Muscle layer of duodenum (tissue), 2 donors: Measurements from ENCODE around the gene ICAM4.
"Not testable (repeated sequence)": the region's sequence is repeated elsewhere in the genome, so short reads cannot be mapped to it uniquely, and the experiment has no call there.

Experiments
- H3K27ac ChIP-seq: one replicate; pipeline ENCODE4 v1.7.0; 2013; ENCODE audit warnings: mild to moderate bottlenecking, low read length
- H3K27me3 ChIP-seq: one replicate; pipeline ENCODE4 v1.7.0; 2013; ENCODE audit warnings: low read depth, mild to moderate bottlenecking, control low read depth, low read length
- H3K36me3 ChIP-seq, 2 donors: one replicate each; pipeline ENCODE4 v1.7.0; 2013; ENCODE audit warnings: low read length in 2 of 2, control low read depth in 1 of 2, mild to moderate bottlenecking in 1 of 2; ENCODE audit not compliant: insufficient read depth in 2 of 2, control insufficient read depth in 1 of 2
- H3K4me1 ChIP-seq, 2 donors: one replicate each; pipeline ENCODE4 v1.7.0; 2013; ENCODE audit warnings: low read length in 2 of 2, mild to moderate bottlenecking in 2 of 2, control low read depth in 1 of 2, moderate library complexity in 1 of 2; ENCODE audit not compliant: insufficient read depth in 2 of 2, control insufficient read depth in 1 of 2
- H3K4me3 ChIP-seq, 2 donors: one replicate each; pipeline ENCODE4 v1.7.0; 2013; ENCODE audit warnings: low read length in 2 of 2, low read depth in 1 of 2, mild to moderate bottlenecking in 1 of 2
- H3K9me3 ChIP-seq, 2 donors: one replicate each; pipeline ENCODE4 v1.7.0; 2013; ENCODE audit warnings: low read length in 2 of 2, control low read depth in 1 of 2, mild to moderate bottlenecking in 1 of 2; ENCODE audit not compliant: control insufficient read depth in 1 of 2
- donor health status: healthy.

Gene ICAM4

GRCh38 chr19:10270616-10271394 is 15.9 kb upstream of the ICAM4 start, which contains the start of gene ICAM1:
ICAM1 (plus strand) TSS chr19:10271120; CDS start chr19:10271160, 40 bp downstream.
- H3K27me3 ChIP-seq, result peaks cover 6% of the 10 kb centered on the region
- H3K4me1 ChIP-seq, result peaks cover 0 to 5% of the 10 kb centered on the region in 2 donors

GRCh38 chr19:10271543-10272086 is 15.1 kb upstream of the ICAM4 start:
- Histone ChIP-seq H3K4me3 (peak overlapping the region; percentile 60 to 62), H3K9me3 (no peaks in the 10 kb centered on the region), H3K4me1 (peaks cover 0 to 5% of the 10 kb centered on the region in 2 donors), H3K27me3 (peaks cover 6% of the 10 kb centered on the region), H3K27ac (peak overlapping the region; percentile 77), H3K36me3 (peaks cover 0 to 6% of the 10 kb centered on the region in 2 donors)

More at GRCh38 chr19:10270616-10271394, 15.9 kb upstream of the ICAM4 start, which contains the start of gene ICAM1:
- peaks cover 0 to 6% of the 10 kb centered on the region in 2 donors for H3K36me3 ChIP-seq
- no peaks in the 10 kb centered on the region for H3K9me3 ChIP-seq
- peak within 1 kb of the TSS; percentile 60 to 62 for H3K4me3 ChIP-seq
- peak within 1 kb of the TSS; percentile 77 for H3K27ac ChIP-seq

GRCh38 chr19:10274589-10274988 is 12.2 kb upstream of the ICAM4 start:
- Histone ChIP-seq H3K4me1 (peaks cover 0 to 5% of the 10 kb centered on the region in 2 donors), H3K9me3 (no peaks in the 10 kb centered on the region), H3K36me3 (peaks cover 3 to 6% of the 10 kb centered on the region in 2 donors), H3K4me3 (no peak overlapping the region), H3K27me3 (peaks cover 6% of the 10 kb centered on the region), H3K27ac (no peak overlapping the region)

GRCh38 chr19:10277795-10278589 is 8.8 kb upstream of the ICAM4 start:
- peaks cover 3 to 6% of the 10 kb centered on the region in 2 donors for H3K36me3 ChIP-seq
- no peaks in the 10 kb centered on the region for H3K27me3 ChIP-seq
- H3K4me3 ChIP-seq, result no peak overlapping the region
- H3K4me1 ChIP-seq, result no peaks in the 10 kb centered on the region
- no peaks in the 10 kb centered on the region for H3K9me3 ChIP-seq
- H3K27ac ChIP-seq, result no peak overlapping the region

- no peaks in the 10 kb centered on the region for H3K27me3 ChIP-seq
- H3K27ac ChIP-seq, result no peak overlapping the region
- no peaks in the 10 kb centered on the region for H3K9me3 ChIP-seq
- H3K36me3 ChIP-seq, result peaks cover 8 to 14% of the 10 kb centered on the region in 2 donors
- no peaks in the 10 kb centered on the region for H3K4me1 ChIP-seq
- H3K4me3 ChIP-seq, result no peak overlapping the region
Measured at GRCh38 chr19:10278935-10279334, 7.8 kb upstream of the ICAM4 start.

GRCh38 chr19:10279737-10280442 is 6.9 kb upstream of the ICAM4 start:
- peaks cover 10 to 20% of the 10 kb centered on the region in 2 donors for H3K36me3 ChIP-seq
- no peak overlapping the region for H3K27ac ChIP-seq
- H3K27me3 ChIP-seq, result no peaks in the 10 kb centered on the region

GRCh38 chr19:10282043-10282442 is 4.7 kb upstream of the ICAM4 start:
- H3K4me3 ChIP-seq, H3K27ac ChIP-seq, H3K9me3 ChIP-seq, H3K27me3 ChIP-seq: not testable (repeated sequence)
- peaks cover 0 to 12% of the 10 kb centered on the region in 2 donors for H3K4me1 ChIP-seq
- peaks cover 20 to 29% of the 10 kb centered on the region in 2 donors for H3K36me3 ChIP-seq

More at GRCh38 chr19:10279737-10280442, 6.9 kb upstream of the ICAM4 start:
- Histone ChIP-seq H3K4me3 (no peak overlapping the region), H3K9me3 (no peaks in the 10 kb centered on the region), H3K4me1 (no peaks in the 10 kb centered on the region)

- Histone ChIP-seq H3K4me3 (no peak overlapping the region), H3K9me3 (no peaks in the 10 kb centered on the region), H3K36me3 (peaks cover 17 to 29% of the 10 kb centered on the region in 2 donors), H3K27ac (no peak overlapping the region), H3K27me3 (peaks cover 10% of the 10 kb centered on the region), H3K4me1 (peaks cover 0 to 24% of the 10 kb centered on the region in 2 donors)
Measured at GRCh38 chr19:10283301-10284064, 3.3 kb upstream of the ICAM4 start.

- Histone ChIP-seq H3K27me3 (peaks cover 17% of the 10 kb centered on the region), H3K27ac (no peak overlapping the region), H3K9me3 (no peaks in the 10 kb centered on the region), H3K4me1 (peaks cover 0 to 33% of the 10 kb centered on the region in 2 donors), H3K4me3 (no peak overlapping the region), H3K36me3 (peaks cover 17 to 29% of the 10 kb centered on the region in 2 donors)
Measured at GRCh38 chr19:10284065-10284959, 2.4 kb upstream of the ICAM4 start.

GRCh38 chr19:10284960-10285278 is 1.8 kb upstream of the ICAM4 start:
- no peaks in the 10 kb centered on the region for H3K9me3 ChIP-seq
- H3K4me3 ChIP-seq, result no peak overlapping the region
- peaks cover 17 to 29% of the 10 kb centered on the region in 2 donors for H3K36me3 ChIP-seq
- peaks cover 20% of the 10 kb centered on the region for H3K27me3 ChIP-seq
- peaks cover 0 to 39% of the 10 kb centered on the region in 2 donors for H3K4me1 ChIP-seq
- H3K27ac ChIP-seq, result no peak overlapping the region
